ENCODE results near the gene IRF8. TPM values are rescaled to one million over a fixed set of nuclear protein-coding genes. Genes with fewer than 3 reads are reported as not detected.

IRF8 gene
- total and polyA plus RNA-seq, 2 of the 13 experiments (the other 11 are each of a cell fraction or from before 2014, with no cell fraction given), result not detected

DNA sequence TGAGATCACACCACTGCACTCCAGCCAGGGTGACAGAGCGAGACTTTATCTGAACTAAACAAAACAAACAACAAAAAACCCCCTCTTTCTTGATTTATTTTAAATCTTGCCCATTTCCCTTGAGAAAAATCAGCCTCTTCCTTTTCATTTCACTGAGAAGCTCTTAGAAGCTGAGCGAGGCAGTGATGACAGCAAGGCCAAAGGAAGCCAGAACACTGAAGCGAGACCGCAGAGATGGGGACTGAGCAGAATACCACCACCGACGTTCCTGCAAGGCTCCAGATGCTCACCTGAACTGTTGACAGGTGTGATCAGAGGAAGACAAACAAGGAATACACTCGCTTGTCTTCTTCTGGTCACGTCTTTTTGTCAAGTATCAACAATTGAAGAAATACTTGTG lies 30.5 kb upstream of the IRF8 start:
- in situ Hi-C loops (cut with HindIII; ENCODE audit: extremely low pct_ligation_motif_present, low pct_unique_long_range_greater_than_20kb), result no loop called here

GRCh38 chr16:85869206-85869605 lies 29.8 kb upstream of the IRF8 start:
- no peaks in the 10 kb centered on the region; a peak in 3 of 5 replicates for H3K27me3 ChIP-seq (ENCODE audit: control insufficient read depth in 1 of 2, insufficient read depth in 2 of 2, low read length in 2 of 2)
- no peaks in the 10 kb centered on the region for H3K36me3 ChIP-seq (replicated peaks in 1 of 2; ENCODE audit: control insufficient read depth in 1 of 2, insufficient read depth in 2 of 2, low read length in 2 of 2)
- BruUV-seq (replicated peaks), result no TSS peak
- POLR2A ChIA-PET, result no interaction called here
- H3K4me3 ChIP-seq (replicated peaks in 1 of 3; ENCODE audit: insufficient read depth in 1 of 3, low read depth in 2 of 3, low read length in 3 of 3), result no peak overlapping the region
- no peak overlapping the region for H3K9ac ChIP-seq (ENCODE audit: insufficient read depth, low read depth, low read length)
- CTCF ChIA-PET (ENCODE audit: low intra/inter-chr PET ratio, low total read pairs), result no interaction called here
- ATAC-seq (no peak), DNase-seq (ENCODE audit: low spot score) (no peak), FAIRE-seq (no peak)
- no peak overlapping the region for H2AFZ ChIP-seq (ENCODE audit: low read length)
- in situ Hi-C loops (cut with HindIII; ENCODE audit: extremely low pct_ligation_motif_present, low pct_unique_long_range_greater_than_20kb), result no loop called here
- H3K9me3 ChIP-seq (ENCODE audit: low read length), result no peaks in the 10 kb centered on the region
- intact Hi-C loops (cut with micrococcal nuclease; ENCODE audit: unreplicated experiment), result no loop called here
- H4K20me1 ChIP-seq (ENCODE audit: insufficient read depth, low read length), result no peaks in the 10 kb centered on the region
- no peaks in the 10 kb centered on the region for H3K79me2 ChIP-seq (ENCODE audit: insufficient read depth, low read length)
- H3K4me2 ChIP-seq (ENCODE audit: low read depth, low read length), result no peak overlapping the region
- no peak overlapping the region for H3K27ac ChIP-seq (ENCODE audit: extremely low read length, insufficient read depth, low read length)
- H3K4me1 ChIP-seq (ENCODE audit: insufficient read depth, low read length), result no peaks in the 10 kb centered on the region
- TF ChIP-seq LCORL (IDR thresholded peaks at IDR 0.05) (no peak), LCORL (CRISPR knock-in tag; IDR thresholded peaks at IDR 0.05) (no peak), ETV5 (CRISPR knock-in tag; IDR thresholded peaks at IDR 0.05; ENCODE audit: borderline replicate concordance) (no peak), ZNF660 (CRISPR knock-in tag; IDR thresholded peaks at IDR 0.05; ENCODE audit: borderline replicate concordance, low read depth) (no peak), ZNF20 (CRISPR knock-in tag; IDR thresholded peaks at IDR 0.05) (no peak), THAP11 (CRISPR knock-in tag; IDR thresholded peaks at IDR 0.05) (no peak), ZNF639 (CRISPR knock-in tag; conservative IDR thresholded peaks at IDR 0.05) (no peak), ZFP62 (CRISPR knock-in tag; IDR thresholded peaks at IDR 0.05) (no peak), RNF2 (conservative IDR thresholded peaks at IDR 0.05; ENCODE audit: low read depth) (no peak), ZBTB20 (CRISPR knock-in tag; IDR thresholded peaks at IDR 0.05; ENCODE audit: borderline replicate concordance, low read depth) (no peak), SRSF4 (IDR thresholded peaks at IDR 0.05; ENCODE audit: low read depth, low read length, poor library complexity, severe bottlenecking) (no peak), U2AF1 (optimal IDR thresholded peaks at IDR 0.05; ENCODE audit: low read depth, low read length) (no peak)

More for the DNA sequence above, 30.5 kb upstream of the IRF8 start:
- POLR2A ChIA-PET, result no interaction called here
- Histone ChIP-seq H3K27ac (ENCODE audit: extremely low read length, insufficient read depth, low read length) (no peak overlapping the region), H2AFZ (ENCODE audit: low read length) (no peak overlapping the region), H3K36me3 (replicated peaks in 1 of 2; ENCODE audit: control insufficient read depth in 1 of 2, insufficient read depth in 2 of 2, low read length in 2 of 2) (no peaks in the 10 kb centered on the region), H3K9ac (ENCODE audit: insufficient read depth, low read depth, low read length) (no peak overlapping the region), H3K4me2 (ENCODE audit: low read depth, low read length) (no peak overlapping the region), H3K27me3 (ENCODE audit: control insufficient read depth in 1 of 2, insufficient read depth in 2 of 2, low read length in 2 of 2) (no peaks in the 10 kb centered on the region; a peak in 3 of 5 replicates), H4K20me1 (ENCODE audit: insufficient read depth, low read length) (no peaks in the 10 kb centered on the region), H3K4me3 (replicated peaks in 1 of 3; ENCODE audit: insufficient read depth in 1 of 3, low read depth in 2 of 3, low read length in 3 of 3) (no peak overlapping the region), H3K79me2 (ENCODE audit: insufficient read depth, low read length) (no peaks in the 10 kb centered on the region), H3K9me3 (ENCODE audit: low read length) (no peaks in the 10 kb centered on the region), H3K4me1 (ENCODE audit: insufficient read depth, low read length) (no peaks in the 10 kb centered on the region)
- BruUV-seq (replicated peaks), result no TSS peak
- CTCF ChIA-PET (ENCODE audit: low intra/inter-chr PET ratio, low total read pairs), result no interaction called here
- DNase-seq (ENCODE audit: low spot score) (no peak), FAIRE-seq (no peak), ATAC-seq (no peak)
- 50% methylated on average over 8 of the region's 8 CpGs for WGBS (ENCODE audit: low lambda C conversion rate)
- TF ChIP-seq, protein P1, sequence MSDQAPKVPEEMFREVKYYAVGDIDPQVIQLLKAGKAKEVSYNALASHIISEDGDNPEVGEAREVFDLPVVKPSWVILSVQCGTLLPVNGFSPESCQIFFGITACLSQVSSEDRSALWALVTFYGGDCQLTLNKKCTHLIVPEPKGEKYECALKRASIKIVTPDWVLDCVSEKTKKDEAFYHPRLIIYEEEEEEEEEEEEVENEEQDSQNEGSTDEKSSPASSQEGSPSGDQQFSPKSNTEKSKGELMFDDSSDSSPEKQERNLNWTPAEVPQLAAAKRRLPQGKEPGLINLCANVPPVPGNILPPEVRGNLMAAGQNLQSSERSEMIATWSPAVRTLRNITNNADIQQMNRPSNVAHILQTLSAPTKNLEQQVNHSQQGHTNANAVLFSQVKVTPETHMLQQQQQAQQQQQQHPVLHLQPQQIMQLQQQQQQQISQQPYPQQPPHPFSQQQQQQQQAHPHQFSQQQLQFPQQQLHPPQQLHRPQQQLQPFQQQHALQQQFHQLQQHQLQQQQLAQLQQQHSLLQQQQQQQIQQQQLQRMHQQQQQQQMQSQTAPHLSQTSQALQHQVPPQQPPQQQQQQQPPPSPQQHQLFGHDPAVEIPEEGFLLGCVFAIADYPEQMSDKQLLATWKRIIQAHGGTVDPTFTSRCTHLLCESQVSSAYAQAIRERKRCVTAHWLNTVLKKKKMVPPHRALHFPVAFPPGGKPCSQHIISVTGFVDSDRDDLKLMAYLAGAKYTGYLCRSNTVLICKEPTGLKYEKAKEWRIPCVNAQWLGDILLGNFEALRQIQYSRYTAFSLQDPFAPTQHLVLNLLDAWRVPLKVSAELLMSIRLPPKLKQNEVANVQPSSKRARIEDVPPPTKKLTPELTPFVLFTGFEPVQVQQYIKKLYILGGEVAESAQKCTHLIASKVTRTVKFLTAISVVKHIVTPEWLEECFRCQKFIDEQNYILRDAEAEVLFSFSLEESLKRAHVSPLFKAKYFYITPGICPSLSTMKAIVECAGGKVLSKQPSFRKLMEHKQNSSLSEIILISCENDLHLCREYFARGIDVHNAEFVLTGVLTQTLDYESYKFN (CRISPR knock-in tag; conservative IDR thresholded peaks at IDR 0.05), result no peak
- TF ChIP-seq GFI1 (CRISPR knock-in tag; IDR thresholded peaks at IDR 0.05; ENCODE audit: borderline replicate concordance) (no peak), FOXP1 (IDR thresholded peaks at IDR 0.05) (no peak), FOXP1 (CRISPR knock-in tag; IDR thresholded peaks at IDR 0.05) (no peak), POGZ (CRISPR knock-in tag; IDR thresholded peaks at IDR 0.05) (no peak)
- intact Hi-C loops (cut with micrococcal nuclease; ENCODE audit: unreplicated experiment), result no loop called here

All from HepG2 (cell line).